Tracheal epithelial cell (primary cell): Measurements from ENCODE around the gene DDX50. TPM values are rescaled to one million over a fixed set of nuclear protein-coding genes. Genes with fewer than 3 reads are reported as not detected.

Experiments used
- total RNA-seq: library from RNA; depleted of rRNA; stranded (reverse); fragments of >200 nt; gene quantifications from 2 replicates; pipeline ENCODE4 v1.2.1, GENCODE V29; 2014

DDX50 gene
- total RNA-seq = 54.5 and 78.9 TPM in 2 replicates

GRCh38 chr10:68901105-68901927 is at the start of gene DDX50:
DDX50 (plus strand) TSS chr10:68901315; CDS start chr10:68901385, 70 bp downstream.

GRCh38 chr10:68955832-68956532 is 54.9 kb downstream of the DDX50 start, which contains the start of gene DDX21:
DDX21 (plus strand) TSS chr10:68956170; CDS start chr10:68956226, 56 bp downstream.

GRCh38 chr10:68988530-68989316 is 87.6 kb downstream of the DDX50 start, which contains the start of gene KIFBP:
KIFBP (plus strand) TSS chr10:68988803; CDS start chr10:68988833, 30 bp downstream.

Other genes starting within 250 kb of the DDX50 start
- gene CCAR1, start 180.1 kb upstream of the DDX50 start, total RNA-seq = 15.2 and 23.7 TPM in 2 replicates
- gene STOX1, start 73.8 kb upstream of the DDX50 start, total RNA-seq = 0.21 and 0.24 TPM in 2 replicates
- 159 and 170 TPM in 2 replicates for gene DDX21, start 54.9 kb downstream of the DDX50 start, total RNA-seq
- gene KIFBP, start 87.5 kb downstream of the DDX50 start, total RNA-seq = 19.0 and 27.7 TPM in 2 replicates
- 0.21 and 13.5 TPM in 2 replicates for gene SRGN, start 186.8 kb downstream of the DDX50 start, total RNA-seq
- 31.8 and 45.6 TPM in 2 replicates for gene VPS26A, start 222.9 kb downstream of the DDX50 start, total RNA-seq